GM21367 (cell line): ENCODE results near the gene CCDC88C.

ENCODE experiments used
- ATAC-seq: cut with Tn5 transposase; IDR thresholded peaks from one replicate; pipeline ENCODE4 v1.9.1; 2021; ENCODE audit not compliant: unreplicated experiment

CCDC88C gene

GRCh38 chr14:91397965-91398591 lies 19.5 kb downstream of the CCDC88C start:
- no peak for ATAC-seq

DNA sequence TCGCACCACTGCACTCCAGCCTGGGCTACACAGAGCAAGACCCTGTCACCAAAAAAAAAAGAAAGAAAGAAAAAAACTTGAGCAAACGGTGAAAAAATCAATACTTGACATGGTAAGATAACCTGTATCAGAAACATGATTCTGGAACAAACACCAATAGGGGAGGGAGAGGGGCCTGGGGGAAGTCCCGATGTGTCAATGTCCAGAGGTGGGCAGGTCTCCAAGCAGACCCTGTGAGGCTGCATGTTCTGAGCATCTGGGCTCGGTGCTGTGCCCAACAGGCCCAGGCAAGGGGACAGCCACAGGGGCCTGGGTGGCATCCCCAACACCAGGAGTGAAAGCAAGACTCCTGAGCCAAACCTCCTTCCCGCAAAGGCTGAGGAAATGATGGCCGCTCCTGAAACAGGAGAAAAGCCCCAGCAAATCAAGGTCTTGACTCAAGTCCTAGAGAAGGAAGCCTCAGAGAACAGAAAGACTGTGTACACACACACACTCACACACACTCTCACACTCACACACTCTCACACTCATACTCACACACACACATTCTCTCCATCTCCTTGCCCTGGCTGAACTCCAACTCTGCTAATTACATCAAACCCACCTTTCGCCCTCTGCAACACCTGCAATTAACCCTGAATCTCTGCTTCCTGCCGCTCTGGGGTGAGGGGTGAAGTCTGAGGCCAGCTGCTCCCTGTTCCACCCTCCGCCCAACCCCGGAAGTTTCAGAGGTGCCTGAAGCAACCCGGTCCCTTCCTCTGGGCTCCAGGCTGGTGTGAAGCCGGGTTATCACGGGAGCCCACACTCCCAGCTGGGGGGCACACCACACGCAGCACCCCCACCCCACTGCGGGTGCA lies 20.4 kb downstream of the CCDC88C start:
- peak; percentile 62 for ATAC-seq

DNA sequence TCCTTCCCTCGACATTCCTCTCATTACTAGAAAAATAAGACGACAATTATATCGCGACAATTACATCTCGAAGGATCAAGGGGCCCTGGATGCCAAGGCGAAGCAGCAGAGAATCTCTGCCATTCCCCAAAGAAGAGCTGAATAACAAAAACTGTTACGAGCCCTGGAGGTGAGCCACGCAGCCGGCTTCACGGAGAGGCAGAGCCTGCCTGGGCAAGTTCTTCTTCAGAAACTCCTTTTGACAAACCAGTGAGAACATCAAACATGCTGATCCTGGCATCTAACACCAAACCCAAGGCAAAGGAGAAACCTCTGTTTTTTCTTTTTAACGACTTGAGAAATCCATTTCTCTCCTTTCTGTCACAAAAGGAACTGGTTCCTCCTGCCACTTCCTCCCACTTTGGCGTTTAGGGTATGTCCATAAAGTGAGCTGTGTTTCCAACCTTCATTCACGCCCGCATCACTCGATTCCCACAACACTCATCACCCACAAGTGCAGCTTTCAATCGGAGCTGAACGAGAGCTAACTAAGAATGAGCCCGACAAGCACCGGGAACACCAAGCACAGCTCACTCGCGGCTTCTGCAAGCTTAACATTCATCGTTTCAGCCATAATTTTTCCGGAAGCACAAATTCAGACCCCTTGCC lies 21.5 kb downstream of the CCDC88C start:
- ATAC-seq = no peak

DNA sequence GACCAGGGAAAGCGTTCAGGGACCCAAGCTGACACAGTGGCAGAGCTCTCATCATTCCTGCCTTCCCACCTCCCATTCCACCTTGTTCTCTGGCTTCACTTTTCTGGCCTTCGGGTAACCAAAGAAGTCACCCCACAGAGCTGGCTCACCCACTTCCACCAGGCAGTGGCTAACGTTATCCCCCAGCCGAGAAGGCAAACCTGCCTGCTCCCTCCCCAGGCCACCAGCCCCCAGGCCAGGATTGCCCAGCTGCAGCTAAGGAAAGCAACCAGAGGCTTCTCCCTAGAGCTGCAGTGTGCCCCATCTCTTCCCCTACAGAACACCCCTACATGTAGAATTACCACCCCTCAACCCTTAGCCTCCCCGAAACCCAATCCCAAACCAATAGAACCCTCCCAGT lies 22.2 kb downstream of the CCDC88C start:
- ATAC-seq = no peak

GRCh38 chr14:91394105-91395081 lies 23.2 kb downstream of the CCDC88C start:
- ATAC-seq = no peak

GRCh38 chr14:91392623-91393303 lies 24.9 kb downstream of the CCDC88C start:
- ATAC-seq = no peak

- no peak for ATAC-seq
Observed at GRCh38 chr14:91390165-91390778, 27.3 kb downstream of the CCDC88C start.

GRCh38 chr14:91389150-91389549 lies 28.5 kb downstream of the CCDC88C start:
- no peak for ATAC-seq

DNA sequence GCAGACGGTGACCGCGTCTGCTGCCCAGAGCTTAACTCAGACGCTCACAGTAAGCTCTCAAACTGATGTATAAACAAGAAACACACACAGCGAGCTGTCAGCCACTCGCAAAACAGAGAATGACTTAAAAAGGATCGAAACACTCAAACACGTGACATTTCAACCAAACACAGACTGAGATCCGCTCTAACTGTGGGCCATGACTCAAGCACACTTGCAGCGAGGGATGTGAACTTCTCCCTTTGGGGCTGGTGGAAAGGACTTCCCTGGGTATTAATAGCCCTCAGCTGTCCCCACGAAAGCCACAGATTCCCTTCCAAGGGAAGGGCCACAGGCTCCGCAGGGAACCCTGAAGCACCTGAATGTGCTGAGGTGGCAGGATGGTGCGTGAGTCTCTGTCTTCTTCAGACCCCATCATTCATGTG lies 29.1 kb downstream of the CCDC88C start:
- no peak for ATAC-seq

DNA sequence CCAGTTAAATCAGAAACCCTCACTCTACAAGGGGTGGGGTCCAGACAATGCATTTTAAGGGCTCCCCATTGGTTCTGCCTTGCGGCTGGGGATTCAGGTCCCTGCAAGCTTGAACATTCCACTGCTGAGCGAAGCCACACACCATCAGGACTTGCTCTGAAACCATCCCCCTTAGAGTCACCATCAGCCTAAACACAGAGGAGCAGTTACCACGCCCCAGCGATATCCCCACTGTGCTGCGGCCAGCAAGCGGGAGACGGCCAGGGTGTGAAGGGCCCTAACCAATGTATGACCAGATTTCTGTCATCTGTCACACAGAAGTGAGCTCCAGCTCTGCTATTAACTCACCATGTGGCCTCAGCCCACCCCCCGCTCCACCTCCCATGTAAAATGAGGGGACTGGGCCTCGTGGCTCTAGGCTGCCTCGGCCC lies 29.7 kb downstream of the CCDC88C start:
- no peak for ATAC-seq

DNA sequence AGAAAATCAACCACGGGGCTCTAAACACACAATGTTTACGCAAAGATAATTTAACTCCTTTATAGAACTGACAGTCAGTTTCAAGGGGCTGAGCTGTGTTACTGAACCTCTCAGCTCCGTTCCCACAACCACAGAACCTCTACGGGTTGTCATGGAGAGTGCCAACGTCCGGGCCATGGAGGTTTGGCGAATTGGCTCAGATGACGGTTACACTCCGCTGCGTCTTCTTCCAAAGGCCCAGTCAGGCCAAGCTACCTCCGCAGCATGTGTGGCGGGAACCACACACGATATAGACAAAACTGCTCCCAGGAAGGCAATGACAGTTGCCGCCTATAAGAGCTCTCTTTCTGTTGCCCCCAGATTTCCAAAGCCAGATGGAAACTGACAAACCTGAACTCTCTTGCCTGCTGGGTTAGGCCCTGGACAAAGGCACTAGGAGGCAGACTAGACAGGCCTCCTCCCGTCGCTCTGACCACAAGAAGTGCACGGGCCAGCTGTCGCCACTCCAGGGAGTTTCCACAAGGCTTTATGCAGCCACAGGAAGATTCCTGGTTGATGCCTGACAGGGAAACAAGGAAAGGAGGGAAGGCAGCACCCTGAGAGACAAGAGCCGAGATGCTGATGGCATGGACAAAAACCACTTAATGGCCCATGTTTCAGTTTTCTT lies 30.3 kb downstream of the CCDC88C start:
- no peak for ATAC-seq

DNA sequence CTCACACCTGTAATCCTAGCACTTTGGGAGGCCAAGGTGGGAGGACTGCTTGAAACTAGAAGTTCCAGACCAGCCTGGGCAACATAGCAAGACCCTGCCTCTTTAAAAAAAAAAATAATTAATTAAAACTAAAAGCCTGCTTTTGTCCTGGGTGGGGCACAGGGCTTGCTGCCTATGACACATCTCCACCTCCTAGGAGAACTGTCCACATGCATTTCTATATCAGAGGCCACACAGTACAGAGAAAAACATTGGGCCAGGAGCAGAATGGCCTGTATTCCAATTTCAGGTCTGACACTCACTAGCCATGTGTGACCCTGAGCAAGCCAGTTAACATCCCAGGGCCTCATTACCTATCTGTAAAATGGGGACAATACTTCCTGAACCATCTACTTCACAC lies 31.9 kb downstream of the CCDC88C start:
- no peak for ATAC-seq

DNA sequence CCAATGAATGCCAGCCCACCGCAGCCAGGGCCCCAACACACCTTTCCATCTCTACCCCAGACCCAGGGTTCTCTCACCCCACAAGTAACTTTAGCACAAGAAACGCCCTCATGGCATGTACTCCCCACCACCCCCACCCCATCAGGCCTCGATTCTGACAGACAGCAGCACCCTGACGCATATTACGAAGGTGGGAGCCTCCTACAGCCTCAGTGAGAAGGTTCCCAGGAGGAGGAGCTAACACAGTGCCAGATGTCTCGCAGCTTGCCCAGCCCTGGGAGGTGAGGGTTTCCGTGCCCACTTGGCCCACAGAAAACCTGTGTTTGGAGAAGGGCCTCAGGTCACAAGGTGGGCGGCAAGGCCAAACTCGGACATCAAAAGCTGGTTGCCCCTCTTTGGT lies 32.4 kb downstream of the CCDC88C start:
- no peak for ATAC-seq

- no peak for ATAC-seq
Observed at GRCh38 chr14:91383439-91383838, 34.2 kb downstream of the CCDC88C start.

GRCh38 chr14:91381801-91382670 lies 35.6 kb downstream of the CCDC88C start:
- ATAC-seq = no peak

DNA sequence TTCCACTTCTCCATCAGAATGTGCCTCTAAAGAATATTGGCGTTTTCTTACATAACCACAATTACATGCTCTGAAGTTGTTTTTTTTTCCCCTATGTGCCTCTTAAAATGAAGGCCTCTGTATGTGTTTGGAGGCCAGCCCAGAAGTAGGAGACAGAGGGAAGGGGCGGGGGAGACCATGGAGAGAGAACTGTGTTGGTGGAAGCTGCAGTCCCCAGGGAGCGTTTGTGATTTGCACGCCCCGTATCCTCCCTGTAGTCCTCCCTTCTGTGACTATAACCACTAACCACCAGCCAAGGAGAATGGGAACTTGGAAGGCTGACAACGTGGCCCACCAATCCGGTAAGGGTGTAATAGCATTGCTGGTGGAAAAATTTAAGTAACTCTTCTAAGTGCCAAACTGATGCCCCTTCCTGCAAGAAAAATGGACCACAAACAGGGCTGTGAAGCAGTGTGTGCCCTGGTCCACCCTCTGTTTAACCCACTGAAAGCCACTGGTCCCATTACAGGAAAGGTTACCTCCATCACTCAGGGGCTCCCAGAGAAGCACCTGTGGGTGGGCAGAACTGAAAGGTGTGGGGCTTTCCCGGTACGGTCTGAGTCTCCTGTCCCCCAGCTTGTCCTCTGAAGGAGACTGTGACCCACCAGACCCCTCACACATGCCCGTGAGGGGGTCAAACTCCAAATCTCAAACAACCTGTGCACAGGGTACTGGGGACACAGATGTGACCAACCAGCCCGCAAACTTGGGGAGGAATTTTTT lies 36.8 kb downstream of the CCDC88C start:
- ATAC-seq = no peak

DNA sequence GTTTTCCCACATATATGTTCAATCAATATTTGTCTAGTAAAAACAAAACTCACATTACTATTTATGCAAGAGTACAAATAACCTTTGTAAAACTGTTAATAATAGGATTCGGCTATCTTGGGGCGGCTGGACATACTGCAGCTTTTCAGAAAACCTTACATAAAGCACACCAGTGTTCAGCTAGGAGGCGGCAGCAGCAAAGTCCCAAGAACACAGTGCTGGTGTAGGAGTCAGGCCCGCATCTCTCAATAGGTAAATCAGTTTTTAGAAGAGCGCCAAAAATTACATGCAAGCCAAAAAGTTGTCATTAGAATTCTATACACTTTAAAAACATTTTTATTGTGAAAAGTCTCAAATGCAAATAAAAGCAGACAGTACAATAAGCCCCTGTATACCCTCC lies 37.5 kb downstream of the CCDC88C start:
- no peak for ATAC-seq

DNA sequence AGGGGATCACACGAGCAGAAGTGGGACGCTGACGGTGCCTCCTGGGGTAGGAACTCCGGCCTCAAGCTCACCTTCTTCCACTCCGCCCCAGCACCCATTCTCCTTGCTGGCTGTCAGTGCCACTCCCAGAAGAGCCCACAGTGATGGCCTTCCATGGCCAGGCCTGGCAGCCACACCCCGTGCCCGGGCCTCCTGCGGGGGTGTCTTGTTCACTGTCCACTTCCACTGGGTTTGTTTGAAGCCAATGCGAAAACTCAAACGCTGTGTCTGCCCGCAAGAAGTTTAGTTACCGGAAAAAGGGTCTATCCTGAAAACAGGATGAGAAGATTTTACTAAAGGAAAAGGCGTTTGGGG lies 38.1 kb downstream of the CCDC88C start:
- ATAC-seq = no peak
